IMR-90 (cell line): ENCODE results near the gene CBFA2T3. TPM values are rescaled to one million over a fixed set of nuclear protein-coding genes. Genes with fewer than 3 reads are reported as not detected.

Experiments
- ATAC-seq: fragments of 200-7000 bp; cut with Tn5 transposase; 2 replicates; pipeline ENCODE4 v1.9.1; 2020; ENCODE audit warnings: low read depth, mild to moderate bottlenecking, moderate library complexity
- BruUV-seq: library from RNA; stranded (reverse); fragments of 400-500 nt; replicated peaks from 2 replicates; lab custom pipeline; 2021; lab: Mats Ljungman, UMichigan
- CTCF ChIA-PET: fragments of 300-600 bp; formaldehyde crosslinking; extraction: SDS; loops from one replicate; lab custom pipeline; 2021; ENCODE audit warnings: antibody characterized with exemption; lab: Yijun Ruan, JAX
- POLR2A ChIA-PET: fragments of 300-600 bp; sonication (Branson Sonifier 250); formaldehyde crosslinking; loops from one replicate; lab custom pipeline; 2022; ENCODE audit warnings: antibody characterized with exemption; ENCODE audit not compliant: unreplicated experiment; lab: Charles Lee
- DNase-seq: peaks from one replicate; pipeline ENCODE4 v3.0.0; 2013
- H2AFZ ChIP-seq: replicated peaks from 2 replicates; pipeline ENCODE3; 2013; ENCODE audit warnings: low read length, mild to moderate bottlenecking; ENCODE audit not compliant: poor library complexity
- H2AK5ac ChIP-seq: 2 replicates; pipeline ENCODE4 v1.6.1; 2013; ENCODE audit warnings: low read depth, low read length, inconsistent platforms
- H2AK9ac ChIP-seq: replicated peaks from 2 replicates; pipeline ENCODE3; 2013; ENCODE audit warnings: mild to moderate bottlenecking, low read depth, low read length, moderate library complexity; ENCODE audit not compliant: poor library complexity
- H2BK120ac ChIP-seq: 2 replicates; pipeline ENCODE4 v1.6.1; 2013; ENCODE audit warnings: low read depth, low read length, inconsistent platforms
- H2BK15ac ChIP-seq: 3 replicates; pipeline ENCODE4 v1.6.1; 2013; ENCODE audit warnings: low read depth, low read length, inconsistent platforms
- H2BK20ac ChIP-seq: 2 replicates; pipeline ENCODE4 v1.6.1; 2013; ENCODE audit warnings: low read depth, mild to moderate bottlenecking, inconsistent platforms, low read length, moderate library complexity
- H2BK5ac ChIP-seq: 2 replicates; pipeline ENCODE4 v1.6.1; 2013; ENCODE audit warnings: mild to moderate bottlenecking, low read depth, low read length, inconsistent platforms; ENCODE audit not compliant: poor library complexity, severe bottlenecking
- H3K14ac ChIP-seq: replicated peaks from 2 replicates; pipeline ENCODE4 v1.6.1; 2013; ENCODE audit warnings: low read depth, low read length, inconsistent platforms
- H3K18ac ChIP-seq: 2 replicates; pipeline ENCODE4 v1.6.1; 2013; ENCODE audit warnings: low read depth, low read length, control low read depth
- H3K23ac ChIP-seq: 2 replicates; pipeline ENCODE4 v1.6.1; 2013; ENCODE audit warnings: low read depth, low read length, inconsistent platforms
- H3K27ac ChIP-seq: 2 replicates; pipeline ENCODE4 v1.5.1; 2013; ENCODE audit warnings: mild to moderate bottlenecking, control low read depth, low read length; ENCODE audit not compliant: insufficient read depth
- H3K27me3 ChIP-seq: 2 replicates; pipeline ENCODE4 v1.6.1; 2013; ENCODE audit warnings: low read length; ENCODE audit not compliant: control insufficient read depth, insufficient read depth
- H3K36me3 ChIP-seq: 2 replicates; pipeline ENCODE4 v1.6.1; 2013; ENCODE audit warnings: low read length, mixed read lengths; ENCODE audit not compliant: control insufficient read depth, insufficient read depth
- H3K4ac ChIP-seq: 2 replicates; pipeline ENCODE4 v1.6.1; 2013; ENCODE audit warnings: low read depth, low read length, inconsistent platforms
- H3K4me1 ChIP-seq: 2 replicates; pipeline ENCODE4 v1.6.1; 2013; ENCODE audit warnings: low read length, mixed read lengths; ENCODE audit not compliant: control insufficient read depth, insufficient read depth
- H3K4me2 ChIP-seq: 2 replicates; pipeline ENCODE4 v1.6.1; 2013; ENCODE audit warnings: low read depth, mild to moderate bottlenecking, control low read depth, low read length, moderate library complexity
- H3K4me3 ChIP-seq: 2 replicates; pipeline ENCODE4 v1.5.1; 2013; ENCODE audit warnings: low read depth, mild to moderate bottlenecking, control low read depth, low read length, moderate library complexity; ENCODE audit not compliant: insufficient read depth
- H3K56ac ChIP-seq: 2 replicates; pipeline ENCODE4 v1.6.1; 2013; ENCODE audit warnings: low read length, inconsistent platforms; ENCODE audit not compliant: insufficient read depth; ENCODE audit errors: extremely low read depth
- H3K79me1 ChIP-seq, 2 experiments: 2 replicates each; pipeline ENCODE4 v1.6.1; 2013; ENCODE audit warnings: low read length in 2 of 2, inconsistent platforms in 1 of 2, low read depth in 1 of 2
- H3K9ac ChIP-seq: 2 replicates; pipeline ENCODE4 v1.6.1; 2013; ENCODE audit warnings: low read depth, low read length, control low read depth
- H3K9me1 ChIP-seq: 2 replicates; pipeline ENCODE4 v1.6.1; 2013; ENCODE audit warnings: low read length, inconsistent platforms; ENCODE audit not compliant: insufficient read depth
- H3K9me3 ChIP-seq: 2 replicates; pipeline ENCODE4 v1.6.1; 2013; ENCODE audit warnings: low read length; ENCODE audit not compliant: control insufficient read depth, insufficient read depth
- H4K20me1 ChIP-seq: 2 replicates; pipeline ENCODE4 v1.6.1; 2013; ENCODE audit warnings: low read length, inconsistent platforms; ENCODE audit not compliant: insufficient read depth
- H4K5ac ChIP-seq: 2 replicates; pipeline ENCODE4 v1.6.1; 2013; ENCODE audit warnings: mild to moderate bottlenecking, low read depth, low read length, control low read depth
- H4K8ac ChIP-seq, 2 experiments: 2 replicates each; pipeline ENCODE4 v1.6.1; 2013; ENCODE audit warnings: low read depth in 2 of 2, low read length in 2 of 2, control low read depth in 1 of 2, inconsistent platforms in 1 of 2
- H4K91ac ChIP-seq: 2 replicates; pipeline ENCODE4 v1.6.1; 2013; ENCODE audit warnings: low read depth, low read length, inconsistent platforms; ENCODE audit not compliant: insufficient read depth
- CEBPB ChIP-seq: IDR thresholded peaks from 2 replicates; pipeline ENCODE4 v1.6.1; 2012; ENCODE audit warnings: low read depth, low read length, improper control_type of control experiment
- CTCF ChIP-seq: conservative IDR thresholded peaks from 2 replicates; pipeline ENCODE4 v1.5.1; 2012; ENCODE audit warnings: mild to moderate bottlenecking, low read depth, low read length, improper control_type of control experiment
- FOS ChIP-seq: fragments of 150-350 bp; IDR thresholded peaks from 2 replicates; pipeline ENCODE4 v1.6.1; 2016; ENCODE audit warnings: low read depth, low read length
- MAFK ChIP-seq: IDR thresholded peaks from 2 replicates; pipeline ENCODE4 v1.6.1; 2012; ENCODE audit warnings: low read depth, low read length, improper control_type of control experiment
- MXI1 ChIP-seq: IDR thresholded peaks from 2 replicates; pipeline ENCODE4 v1.6.1; 2012; ENCODE audit warnings: low read depth, mild to moderate bottlenecking, low read length, moderate library complexity, borderline replicate concordance
- RCOR1 ChIP-seq: IDR thresholded peaks from 2 replicates; pipeline ENCODE4 v1.6.1; 2012; ENCODE audit warnings: mild to moderate bottlenecking, low read length, improper control_type of control experiment; ENCODE audit not compliant: insufficient replicate concordance
- WGBS, 2 experiments: methylation state at CpG; one replicate each; pipeline versions ENCODE4 v1.1.5 to v1.1.7; 2013; ENCODE audit warnings: missing lambda C conversion rate in 2 of 2; ENCODE audit not compliant: insufficient read length in 1 of 2; ENCODE audit errors: extremely low coverage in 2 of 2; 5-methylcytosine and 5-hydroxymethylcytosine counted together
- dilution Hi-C: fragments of 300-500 bp; cut with HindIII; formaldehyde crosslinking; loops from one replicate; pipeline ENCODE4 v1.14.3; 2018; ENCODE audit warnings: low sequenced_read_pairs; ENCODE audit not compliant: unreplicated experiment
- in situ Hi-C: fragments of 300-500 bp; cut with MboI; formaldehyde crosslinking; loops from 3 replicates; pipeline ENCODE4 v1.14.3; 2019; ENCODE audit warnings: low sequenced_read_pairs, inconsistent platforms, mixed read lengths
- intact Hi-C: fragments of 100-400 bp; cut with micrococcal nuclease; formaldehyde crosslinking; loops from 2 replicates; pipeline ENCODE4 v1.10.0; 2022
- polyA plus RNA-seq, 3 experiments: library from polyadenylated mRNA; depleted of rRNA; stranded (reverse); fragments of >200 nt; gene quantifications; 2 replicates each; pipeline ENCODE4 v1.2.3, GENCODE V29; 2012; ENCODE audit warnings: low replicate concordance in 1 of 3
- total RNA-seq: library from RNA; depleted of rRNA; stranded (reverse); fragments of >200 nt; gene quantifications from 2 replicates; pipeline ENCODE4 v1.2.3, GENCODE V29; 2012
- TF ChIP-seq, protein P1 (sequence below): fragments of 150-350 bp; IDR thresholded peaks from 2 replicates; pipeline ENCODE4 v1.6.1; 2016; ENCODE audit warnings: low read depth, mild to moderate bottlenecking, low read length, moderate library complexity, borderline replicate concordance

CBFA2T3 gene
- total and polyA plus RNA-seq, 2 of the 4 experiments (the other 2 are of a cell fraction): not detected

GRCh38 chr16:88896238-88897070 is 80.6 kb downstream of the CBFA2T3 start (continued):
- no peak for TF ChIP-seq CTCF

- Histone ChIP-seq H3K79me1 (no peaks in the 10 kb centered on the region), H3K4me2 (no peak overlapping the region), H2AFZ (no peak overlapping the region), H3K4me1 (no peaks in the 10 kb centered on the region), H2BK20ac (no peak overlapping the region), H2BK5ac (no peak overlapping the region), H4K20me1 (no peaks in the 10 kb centered on the region), H3K23ac (no peak overlapping the region), H3K36me3 (no peaks in the 10 kb centered on the region), H3K9ac (no peak overlapping the region), H2AK9ac (no peak overlapping the region), H3K27ac (no peak overlapping the region), H2BK120ac (no peak overlapping the region), H2BK15ac (no peak overlapping the region), H3K56ac (no peak overlapping the region), H3K27me3 (peaks cover 13% of the 10 kb centered on the region; the same call in 1 of the 2 replicates), H3K14ac (no peak overlapping the region), H3K18ac (no peak overlapping the region), H3K9me1 (no peaks in the 10 kb centered on the region), H4K8ac (no peak overlapping the region), H2AK5ac (no peak overlapping the region), H3K4me3 (no peak overlapping the region), H3K4ac (no peak overlapping the region), H3K9me3 (no peaks in the 10 kb centered on the region; the same call in 1 of the 2 replicates), H4K91ac (no peak overlapping the region), H4K5ac (no peak overlapping the region)
- 90% methylated on average over 8 of the region's 22 CpGs; no CpG with 5 or more reads in 1 of the 2 experiments for WGBS, 2 experiments
- intact Hi-C loops: no loop called here
- dilution Hi-C loops: no loop called here
- in situ Hi-C loops: no loop called here
- BruUV-seq: no TSS peak
- ATAC-seq (no peak), DNase-seq (no peak)
- TF ChIP-seq FOS: no peak
- no peak for TF ChIP-seq CEBPB
- TF ChIP-seq MXI1: no peak
- TF ChIP-seq, protein P1, sequence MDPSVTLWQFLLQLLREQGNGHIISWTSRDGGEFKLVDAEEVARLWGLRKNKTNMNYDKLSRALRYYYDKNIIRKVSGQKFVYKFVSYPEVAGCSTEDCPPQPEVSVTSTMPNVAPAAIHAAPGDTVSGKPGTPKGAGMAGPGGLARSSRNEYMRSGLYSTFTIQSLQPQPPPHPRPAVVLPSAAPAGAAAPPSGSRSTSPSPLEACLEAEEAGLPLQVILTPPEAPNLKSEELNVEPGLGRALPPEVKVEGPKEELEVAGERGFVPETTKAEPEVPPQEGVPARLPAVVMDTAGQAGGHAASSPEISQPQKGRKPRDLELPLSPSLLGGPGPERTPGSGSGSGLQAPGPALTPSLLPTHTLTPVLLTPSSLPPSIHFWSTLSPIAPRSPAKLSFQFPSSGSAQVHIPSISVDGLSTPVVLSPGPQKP: no peak
- TF ChIP-seq RCOR1: no peak
- TF ChIP-seq MAFK: no peak
- ChIA-PET CTCF (no interaction called here), POLR2A (no interaction called here)
Measured at GRCh38 chr16:88895335-88895734, 81.7 kb downstream of the CBFA2T3 start.
